ENCODE data around the gene RHOJ. TPM values are rescaled to one million over a fixed set of nuclear protein-coding genes. Genes with fewer than 3 reads are reported as not detected.
A peak's percentile ranks its signal among the peaks of the same experiment; 100 is the strongest.
"Not testable (repeated sequence)": the region's sequence is repeated elsewhere in the genome, so short reads cannot be mapped to it uniquely, and the experiment has no call there.

RHOJ gene
- total RNA-seq (2014; rRNA removed; shearing (Covaris generic); ENCODE audit: low replicate concordance) = not detected in 2 replicates

- Histone ChIP-seq H3K27ac (ENCODE audit: low read length) (no peak within 1 kb of the TSS), H3K9me2 (replicated peaks; ENCODE audit: insufficient read depth, low read length) (no peaks in the 10 kb centered on the region), H3K27me3 (ENCODE audit: low read length) (no peaks in the 10 kb centered on the region), H3K36me3 (ENCODE audit: insufficient read depth, low read length) (no peaks in the 10 kb centered on the region), H3K4me2 (ENCODE audit: low read depth, low read length, poor library complexity, severe bottlenecking) (no peak within 1 kb of the TSS), H3K4me3 (ENCODE audit: low read length) (no peak within 1 kb of the TSS), H3K4me1 (ENCODE audit: low read length) (no peaks in the 10 kb centered on the region), H3K9me3 (ENCODE audit: low read length) (no peaks in the 10 kb centered on the region), H3K79me2 (ENCODE audit: low read length) (no peaks in the 10 kb centered on the region), H3K9ac (ENCODE audit: low read length) (no peak within 1 kb of the TSS), H2AFZ (ENCODE audit: low read length) (no peak within 1 kb of the TSS), H4K20me1 (ENCODE audit: insufficient read depth, low read depth, low read length) (no peaks in the 10 kb centered on the region)
- no peak for DNase-seq
These were observed at the start of gene RHOJ for GRCh38 chr14:63204407-63205043. Gene RHOJ (plus strand): TSS chr14:63204443. CDS start chr14:63204870, 427 bp downstream.

DNA sequence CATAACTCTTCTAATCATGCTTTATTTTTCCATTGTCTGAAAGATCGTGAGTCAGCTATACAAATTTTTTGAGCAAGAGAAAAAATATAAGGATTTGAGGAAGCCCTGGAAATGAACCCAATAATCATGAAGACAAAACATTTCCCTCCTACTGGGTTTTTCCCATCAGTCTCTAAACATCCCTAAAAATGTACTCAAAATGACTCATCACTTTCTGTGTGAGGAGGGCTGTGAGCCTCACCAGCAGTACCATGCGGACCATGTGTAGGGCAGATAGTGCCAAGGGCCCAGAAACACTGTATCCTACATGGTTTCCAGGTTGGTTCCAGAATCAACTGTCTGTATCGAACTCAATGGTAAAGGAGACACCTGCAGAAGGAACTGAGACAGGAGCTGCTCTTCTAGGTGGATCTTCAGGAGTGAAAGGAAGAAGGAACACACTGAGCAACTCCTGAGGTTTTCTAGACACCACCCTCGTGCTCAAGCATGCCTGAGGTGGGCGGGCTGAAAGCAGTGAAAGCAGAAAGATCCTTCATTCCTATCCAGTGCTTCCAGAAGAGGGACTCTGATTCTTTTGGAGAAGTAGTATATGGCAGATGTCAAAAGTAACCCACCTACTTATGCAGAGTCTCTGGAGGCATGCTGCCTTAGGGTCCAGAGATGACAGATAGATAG lies 48.6 kb upstream of the RHOJ start:
- peak; percentile 32 for DNase-seq
- Histone ChIP-seq H3K4me2 (ENCODE audit: low read depth, low read length, poor library complexity, severe bottlenecking) (no peak overlapping the region), H4K20me1 (ENCODE audit: insufficient read depth, low read depth, low read length) (no peaks in the 10 kb centered on the region), H3K9me3 (ENCODE audit: low read length) (no peaks in the 10 kb centered on the region), H3K36me3 (ENCODE audit: insufficient read depth, low read length) (no peaks in the 10 kb centered on the region), H3K9ac (ENCODE audit: low read length) (no peak overlapping the region), H3K9me2 (replicated peaks; ENCODE audit: insufficient read depth, low read length) (no peaks in the 10 kb centered on the region), H3K27me3 (ENCODE audit: low read length) (no peaks in the 10 kb centered on the region), H3K27ac (ENCODE audit: low read length) (no peak overlapping the region), H2AFZ (ENCODE audit: low read length) (no peak overlapping the region), H3K4me1 (ENCODE audit: low read length) (no peaks in the 10 kb centered on the region), H3K79me2 (ENCODE audit: low read length) (no peaks in the 10 kb centered on the region), H3K4me3 (ENCODE audit: low read length) (no peak overlapping the region)

GRCh38 chr14:63157195-63157594 lies 47.0 kb upstream of the RHOJ start:
- H3K27me3 ChIP-seq (ENCODE audit: low read length) = no peaks in the 10 kb centered on the region
- H3K4me2 ChIP-seq (ENCODE audit: low read depth, low read length, poor library complexity, severe bottlenecking) = no peak overlapping the region
- H3K79me2 ChIP-seq (ENCODE audit: low read length) = no peaks in the 10 kb centered on the region
- DNase-seq = no peak
- H4K20me1 ChIP-seq (ENCODE audit: insufficient read depth, low read depth, low read length) = no peaks in the 10 kb centered on the region
- no peaks in the 10 kb centered on the region for H3K9me2 ChIP-seq (replicated peaks; ENCODE audit: insufficient read depth, low read length)
- no peaks in the 10 kb centered on the region for H3K9me3 ChIP-seq (ENCODE audit: low read length)
- H3K36me3 ChIP-seq (ENCODE audit: insufficient read depth, low read length) = no peaks in the 10 kb centered on the region
- no peak overlapping the region for H3K4me3 ChIP-seq (ENCODE audit: low read length)
- H3K9ac ChIP-seq (ENCODE audit: low read length) = no peak overlapping the region
- no peaks in the 10 kb centered on the region for H3K4me1 ChIP-seq (ENCODE audit: low read length)
- no peak overlapping the region for H2AFZ ChIP-seq (ENCODE audit: low read length)
- no peak overlapping the region for H3K27ac ChIP-seq (ENCODE audit: low read length)

GRCh38 chr14:63163306-63163705 lies 40.9 kb upstream of the RHOJ start:
- H4K20me1 ChIP-seq (ENCODE audit: insufficient read depth, low read depth, low read length) = no peaks in the 10 kb centered on the region
- no peak overlapping the region for H3K4me3 ChIP-seq (ENCODE audit: low read length)
- no peaks in the 10 kb centered on the region for H3K9me2 ChIP-seq (replicated peaks; ENCODE audit: insufficient read depth, low read length)
- no peaks in the 10 kb centered on the region for H3K79me2 ChIP-seq (ENCODE audit: low read length)
- no peaks in the 10 kb centered on the region; the same call in 1 of the 2 replicates for H3K36me3 ChIP-seq (ENCODE audit: insufficient read depth, low read length)
- H3K27ac ChIP-seq (ENCODE audit: low read length) = no peak overlapping the region
- H3K27me3 ChIP-seq (ENCODE audit: low read length) = no peaks in the 10 kb centered on the region
- no peak overlapping the region for H3K4me2 ChIP-seq (ENCODE audit: low read depth, low read length, poor library complexity, severe bottlenecking)
- DNase-seq = no peak
- no peak overlapping the region for H3K9ac ChIP-seq (ENCODE audit: low read length)
- H3K4me1 ChIP-seq (ENCODE audit: low read length) = no peaks in the 10 kb centered on the region
- H2AFZ ChIP-seq (ENCODE audit: low read length) = no peak overlapping the region
- peaks cover 10% of the 10 kb centered on the region for H3K9me3 ChIP-seq (ENCODE audit: low read length)

- no peaks in the 10 kb centered on the region; the same call in 1 of the 2 replicates for H3K36me3 ChIP-seq (ENCODE audit: insufficient read depth, low read length)
- H3K4me3 ChIP-seq (ENCODE audit: low read length) = no peak overlapping the region
- H3K9me2 ChIP-seq (replicated peaks; ENCODE audit: insufficient read depth, low read length) = no peaks in the 10 kb centered on the region
- no peak overlapping the region for H3K27ac ChIP-seq (ENCODE audit: low read length)
- no peaks in the 10 kb centered on the region for H4K20me1 ChIP-seq (ENCODE audit: insufficient read depth, low read depth, low read length)
- peaks cover 15% of the 10 kb centered on the region for H3K9me3 ChIP-seq (ENCODE audit: low read length)
- no peaks in the 10 kb centered on the region for H3K79me2 ChIP-seq (ENCODE audit: low read length)
- no peaks in the 10 kb centered on the region for H3K4me1 ChIP-seq (ENCODE audit: low read length)
- peak; percentile 21 for DNase-seq
- H3K4me2 ChIP-seq (ENCODE audit: low read depth, low read length, poor library complexity, severe bottlenecking) = no peak overlapping the region
- H2AFZ ChIP-seq (ENCODE audit: low read length) = no peak overlapping the region
- H3K27me3 ChIP-seq (ENCODE audit: low read length) = no peaks in the 10 kb centered on the region
- no peak overlapping the region for H3K9ac ChIP-seq (ENCODE audit: low read length)
These were observed 40.0 kb upstream of the RHOJ start for GRCh38 chr14:63164108-63164683.

- not testable (repeated sequence) for H3K27ac ChIP-seq (ENCODE audit: low read length); H2AFZ ChIP-seq (ENCODE audit: low read length); H3K9me2 ChIP-seq (replicated peaks; ENCODE audit: insufficient read depth, low read length); H3K4me2 ChIP-seq (ENCODE audit: low read depth, low read length, poor library complexity, severe bottlenecking); H3K9ac ChIP-seq (ENCODE audit: low read length); H3K4me1 ChIP-seq (ENCODE audit: low read length); H3K27me3 ChIP-seq (ENCODE audit: low read length); H3K4me3 ChIP-seq (ENCODE audit: low read length); DNase-seq; H3K36me3 ChIP-seq (ENCODE audit: insufficient read depth, low read length); H3K79me2 ChIP-seq (ENCODE audit: low read length); H4K20me1 ChIP-seq (ENCODE audit: insufficient read depth, low read depth, low read length)
- H3K9me3 ChIP-seq (ENCODE audit: low read length) = peaks cover 16% of the 10 kb centered on the region
These were observed 39.0 kb upstream of the RHOJ start for GRCh38 chr14:63165267-63165666.

- H3K27me3 ChIP-seq (ENCODE audit: low read length) = no peaks in the 10 kb centered on the region
- H3K27ac ChIP-seq (ENCODE audit: low read length) = no peak overlapping the region
- H3K4me2 ChIP-seq (ENCODE audit: low read depth, low read length, poor library complexity, severe bottlenecking) = no peak overlapping the region
- no peaks in the 10 kb centered on the region for H4K20me1 ChIP-seq (ENCODE audit: insufficient read depth, low read depth, low read length)
- H3K4me1 ChIP-seq (ENCODE audit: low read length) = no peaks in the 10 kb centered on the region
- no peaks in the 10 kb centered on the region for H3K79me2 ChIP-seq (ENCODE audit: low read length)
- no peaks in the 10 kb centered on the region; the same call in 1 of the 2 replicates for H3K36me3 ChIP-seq (ENCODE audit: insufficient read depth, low read length)
- H3K4me3 ChIP-seq (ENCODE audit: low read length) = no peak overlapping the region
- H2AFZ ChIP-seq (ENCODE audit: low read length) = no peak overlapping the region
- H3K9me2 ChIP-seq (replicated peaks; ENCODE audit: insufficient read depth, low read length) = no peaks in the 10 kb centered on the region
- H3K9ac ChIP-seq (ENCODE audit: low read length) = no peak overlapping the region
- peaks cover 16% of the 10 kb centered on the region for H3K9me3 ChIP-seq (ENCODE audit: low read length)
- no peak for DNase-seq
These were observed 37.2 kb upstream of the RHOJ start for GRCh38 chr14:63167044-63167443.

- DNase-seq = peak; percentile 79
- Histone ChIP-seq H3K4me1 (ENCODE audit: low read length) (no peaks in the 10 kb centered on the region), H3K9ac (ENCODE audit: low read length) (no peak overlapping the region), H3K27ac (ENCODE audit: low read length) (no peak overlapping the region), H3K9me3 (ENCODE audit: low read length) (no peaks in the 10 kb centered on the region), H3K79me2 (ENCODE audit: low read length) (no peaks in the 10 kb centered on the region), H3K9me2 (replicated peaks; ENCODE audit: insufficient read depth, low read length) (no peaks in the 10 kb centered on the region), H3K4me2 (ENCODE audit: low read depth, low read length, poor library complexity, severe bottlenecking) (no peak overlapping the region), H3K27me3 (ENCODE audit: low read length) (no peaks in the 10 kb centered on the region), H2AFZ (ENCODE audit: low read length) (no peak overlapping the region), H4K20me1 (ENCODE audit: insufficient read depth, low read depth, low read length) (no peaks in the 10 kb centered on the region), H3K36me3 (ENCODE audit: insufficient read depth, low read length) (no peaks in the 10 kb centered on the region), H3K4me3 (ENCODE audit: low read length) (no peak overlapping the region)
These were observed 29.5 kb upstream of the RHOJ start for GRCh38 chr14:63174760-63175191.
